ENCODE results near the gene TMTC2.

Gene TMTC2

GRCh38 chr12:82848845-82849244 lies 162.1 kb downstream of the TMTC2 start:
- DNase-seq, result no peak

DNA sequence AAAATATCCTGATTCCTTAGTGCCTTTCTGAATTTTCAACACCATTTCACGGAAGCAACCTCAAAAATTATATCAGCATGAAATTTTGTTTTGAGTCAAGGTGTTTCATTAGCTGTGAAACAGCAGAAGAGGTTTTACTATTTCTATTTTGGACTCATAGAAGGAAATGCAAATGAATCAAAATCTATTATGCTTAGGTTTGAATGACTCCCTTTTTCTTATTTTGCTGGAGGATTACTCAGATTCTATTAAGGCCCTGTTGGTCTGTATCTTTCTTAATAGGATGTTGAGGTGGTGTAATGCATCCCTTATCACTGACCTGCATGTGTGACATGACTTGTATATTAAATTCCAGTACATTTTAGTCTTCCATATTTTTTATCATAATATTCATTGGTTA lies 165.8 kb downstream of the TMTC2 start:
- DNase-seq, result no peak

GRCh38 chr12:82855872-82856271 lies 169.2 kb downstream of the TMTC2 start:
- DNase-seq, result no peak

- no peak for DNase-seq
These were observed 170.6 kb downstream of the TMTC2 start for GRCh38 chr12:82857276-82857675.

- no peak for DNase-seq
These were observed 171.3 kb downstream of the TMTC2 start for GRCh38 chr12:82857911-82858533.

GRCh38 chr12:82858534-82858917 lies 171.8 kb downstream of the TMTC2 start:
- DNase-seq, result no peak

- no peak for DNase-seq
These were observed 175.5 kb downstream of the TMTC2 start for GRCh38 chr12:82862069-82862841.

DNA sequence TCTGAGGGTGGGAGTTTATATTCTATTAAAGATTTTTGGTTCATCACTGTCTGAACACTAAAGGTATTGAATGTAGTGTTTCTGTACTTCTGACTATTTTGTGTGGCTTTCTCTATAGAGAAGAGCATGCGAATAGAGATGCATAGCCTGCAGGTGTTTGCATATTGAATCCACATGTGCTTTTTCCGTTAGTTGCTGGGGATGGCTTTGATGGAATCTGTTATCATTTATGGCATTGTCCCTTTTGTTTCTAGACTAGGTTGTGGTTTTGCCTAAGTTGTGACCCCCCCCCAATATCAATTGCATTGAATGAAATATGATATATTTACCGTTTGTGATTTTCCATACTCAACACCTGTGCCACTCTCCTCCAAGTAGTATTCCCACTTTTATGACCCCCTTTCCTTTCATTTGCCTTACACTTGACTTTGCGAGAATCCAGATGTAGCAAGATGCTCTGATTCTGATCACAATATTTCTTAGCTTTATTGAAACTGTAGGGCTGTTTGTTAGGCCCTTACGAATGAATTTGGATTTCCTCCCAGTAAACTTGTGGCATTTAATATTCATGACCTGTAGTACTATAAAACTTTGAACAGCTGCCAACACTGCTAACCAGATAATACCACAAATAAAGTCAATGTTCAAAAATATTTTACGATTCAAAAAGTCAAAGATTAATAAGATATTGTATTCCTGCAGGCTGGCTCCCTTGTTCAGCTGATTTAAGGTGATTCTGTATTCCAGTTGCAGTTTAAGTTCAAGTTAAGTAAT lies 176.4 kb downstream of the TMTC2 start:
- DNase-seq, result no peak

DNA sequence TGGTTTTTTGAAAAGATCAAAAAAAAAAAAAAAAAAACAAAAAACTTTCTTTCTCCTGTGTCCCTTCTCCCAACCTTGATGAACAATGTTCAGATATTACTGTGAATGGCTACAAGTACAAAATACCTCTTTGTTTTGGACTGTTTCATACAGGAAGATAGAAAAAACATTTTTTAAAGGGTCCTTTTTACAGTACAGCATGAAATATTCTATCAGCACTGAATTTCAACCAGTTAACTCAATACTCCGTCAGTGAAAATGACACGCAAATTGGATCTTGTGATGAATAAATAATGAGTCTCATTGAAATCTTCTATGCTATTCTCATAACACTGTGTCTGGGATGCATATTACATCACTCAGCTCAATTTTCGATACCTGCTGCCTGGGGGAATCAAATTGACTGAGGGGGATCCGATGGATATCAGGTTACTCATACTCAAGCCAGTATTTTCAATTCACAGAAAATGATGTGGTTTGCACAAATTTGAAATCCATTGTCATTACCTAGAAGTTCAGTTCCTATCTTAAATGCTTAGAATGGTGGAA lies 179.6 kb downstream of the TMTC2 start:
- DNase-seq, result no peak

DNA sequence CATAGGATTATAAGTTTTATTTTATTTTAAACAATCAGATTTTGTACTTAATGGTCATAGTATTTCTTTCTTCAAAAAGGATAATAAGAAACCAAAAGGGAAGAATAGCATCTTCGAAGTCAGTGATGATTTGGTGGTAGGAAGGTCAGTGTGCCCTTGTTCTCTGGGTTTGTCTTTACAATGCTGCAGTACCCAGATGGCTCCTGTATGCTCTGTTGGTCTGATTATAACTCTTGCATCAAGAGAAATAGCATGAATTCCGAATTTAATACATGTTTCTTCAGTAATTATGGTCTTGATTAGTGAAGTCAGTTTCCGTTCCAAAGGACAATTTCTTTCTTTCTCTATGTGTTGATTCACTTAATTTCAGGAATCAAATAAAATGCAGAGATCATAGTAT lies 180.2 kb downstream of the TMTC2 start:
- DNase-seq, result no peak

DNA sequence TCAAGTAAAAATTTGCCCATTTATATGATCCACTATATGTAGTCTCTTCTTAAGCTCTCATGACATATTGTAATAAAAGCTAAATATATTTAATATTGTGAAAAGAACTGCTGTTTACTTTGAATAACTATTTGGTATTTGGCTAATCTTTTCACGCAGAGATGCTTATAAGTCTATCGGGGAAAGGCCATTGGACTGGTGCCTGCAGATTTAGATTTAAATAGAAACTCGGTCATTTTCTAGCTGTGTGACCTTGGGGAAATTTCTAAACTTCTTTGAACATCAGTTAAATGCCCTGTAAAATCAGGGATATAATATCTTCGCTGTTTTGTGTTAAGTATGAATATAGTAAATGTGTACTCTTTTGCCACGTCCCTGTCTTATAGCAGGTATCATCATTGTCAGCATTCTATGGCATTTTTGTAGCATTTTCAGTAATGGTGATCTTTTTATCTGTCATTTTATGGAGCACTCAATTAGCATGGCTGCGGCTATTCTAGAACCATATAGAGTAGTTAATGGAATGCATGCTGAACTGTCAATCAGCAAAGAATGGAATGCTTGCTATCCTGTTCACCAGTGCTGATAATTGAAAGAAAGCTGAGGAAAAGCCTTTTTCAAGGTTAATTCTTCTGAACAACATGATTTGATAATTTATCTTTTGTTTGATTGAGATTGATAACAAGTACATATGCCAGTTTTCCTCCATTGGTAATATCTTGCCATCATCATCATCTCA lies 181.2 kb downstream of the TMTC2 start:
- no peak for DNase-seq

- DNase-seq, result no peak
These were observed 184.2 kb downstream of the TMTC2 start for GRCh38 chr12:82870771-82871377.

- no peak for DNase-seq
These were observed 185.4 kb downstream of the TMTC2 start for GRCh38 chr12:82872088-82872487.

DNA sequence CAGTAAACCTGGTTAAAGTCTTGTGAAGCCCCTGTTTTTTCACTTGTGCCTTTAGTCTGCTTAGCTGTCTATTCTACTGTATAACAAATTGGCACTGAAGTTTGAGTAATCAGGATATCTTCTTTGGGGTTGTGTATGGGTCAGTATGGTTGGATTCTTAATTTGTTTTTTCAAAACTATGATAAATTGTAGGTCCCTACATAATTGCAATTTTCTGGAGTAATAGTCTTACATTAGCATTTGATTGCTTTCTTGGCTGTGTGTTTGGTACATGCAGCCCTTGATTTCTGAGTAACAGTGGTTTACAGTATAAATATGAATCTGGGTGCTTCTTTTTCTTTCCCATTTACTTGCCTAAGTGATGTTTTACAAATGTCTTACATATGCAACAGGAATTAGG lies 186.6 kb downstream of the TMTC2 start:
- no peak for DNase-seq

DNA sequence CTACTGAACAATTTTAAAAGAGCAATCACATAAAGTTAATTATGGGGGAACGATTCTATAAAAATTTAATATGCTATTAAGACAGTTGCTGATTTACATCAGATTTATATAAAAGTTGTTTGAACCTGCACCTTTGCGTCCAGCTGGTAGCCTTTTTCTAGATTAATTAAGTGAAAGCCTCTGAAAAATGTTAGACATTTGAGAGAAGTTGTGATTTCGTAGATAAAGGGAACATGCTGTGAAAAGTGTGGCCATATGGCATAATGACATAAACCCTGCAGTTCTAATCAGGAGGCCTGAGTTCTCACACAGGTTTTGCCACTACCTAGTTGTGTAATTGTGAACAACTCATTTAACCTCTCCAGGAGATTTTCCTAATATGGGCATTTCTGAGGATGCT lies 187.2 kb downstream of the TMTC2 start:
- DNase-seq, result no peak

GRCh38 chr12:82874945-82875344 lies 188.2 kb downstream of the TMTC2 start:
- no peak for DNase-seq

DNA sequence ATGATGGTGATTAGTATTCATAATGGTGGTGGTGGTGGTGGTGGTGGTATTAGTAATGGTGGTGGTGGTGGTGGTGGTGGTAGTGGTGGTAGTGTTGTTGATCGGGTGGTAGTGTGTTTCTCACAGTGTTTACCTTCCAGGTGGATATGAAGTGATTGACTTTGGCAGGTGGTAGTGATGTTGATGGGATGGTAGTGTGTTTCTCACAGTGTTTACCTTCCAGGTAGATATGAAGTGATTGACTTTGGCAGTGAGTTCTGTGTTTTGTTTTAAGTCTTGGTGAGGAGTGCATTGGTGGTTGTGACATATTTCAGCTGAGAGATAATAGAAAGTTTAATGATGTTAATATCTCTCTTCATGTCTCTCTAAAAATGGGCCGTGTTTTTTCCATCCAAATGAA lies 189.4 kb downstream of the TMTC2 start:
- DNase-seq, result no peak

GRCh38 chr12:82877963-82878362 lies 191.3 kb downstream of the TMTC2 start:
- no peak for DNase-seq

- DNase-seq, result no peak
These were observed 193.8 kb downstream of the TMTC2 start for GRCh38 chr12:82880442-82880901.

- no peak for DNase-seq
These were observed 197.0 kb downstream of the TMTC2 start for GRCh38 chr12:82883394-82884355.

DNA sequence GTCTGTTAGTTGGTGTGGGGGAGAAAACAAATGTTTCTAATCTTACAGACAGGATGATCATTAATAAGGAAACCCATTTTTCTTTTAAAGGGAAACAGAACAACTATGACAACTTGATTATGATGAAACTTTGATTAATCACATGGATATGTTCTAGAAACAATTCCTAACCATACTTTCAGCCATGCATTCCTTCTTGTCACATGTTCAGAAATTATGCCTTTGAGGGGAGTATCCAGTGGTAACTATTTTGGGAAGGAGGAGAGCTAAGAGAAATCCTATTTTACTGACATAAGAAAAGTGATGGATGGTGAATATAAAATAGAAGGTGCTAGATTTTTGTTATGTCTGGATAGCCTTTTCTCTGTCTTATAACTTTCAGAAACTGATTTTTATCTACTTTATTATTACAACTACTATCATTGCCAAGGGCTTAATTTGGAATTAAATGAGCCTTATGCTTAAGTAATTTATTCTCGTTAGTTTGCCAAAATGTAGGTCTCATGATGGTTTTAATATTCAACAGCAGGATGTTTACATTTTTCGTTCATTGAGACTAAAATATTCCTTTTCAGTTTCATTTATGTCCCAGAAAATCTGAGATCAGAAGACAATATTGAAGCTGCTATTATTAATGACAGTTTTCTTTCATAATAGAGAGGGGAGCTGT lies 200.1 kb downstream of the TMTC2 start:
- no peak for DNase-seq

Measured in GDM1 (cell line).